ENCODE measurements around the gene MYH13.

DNA sequence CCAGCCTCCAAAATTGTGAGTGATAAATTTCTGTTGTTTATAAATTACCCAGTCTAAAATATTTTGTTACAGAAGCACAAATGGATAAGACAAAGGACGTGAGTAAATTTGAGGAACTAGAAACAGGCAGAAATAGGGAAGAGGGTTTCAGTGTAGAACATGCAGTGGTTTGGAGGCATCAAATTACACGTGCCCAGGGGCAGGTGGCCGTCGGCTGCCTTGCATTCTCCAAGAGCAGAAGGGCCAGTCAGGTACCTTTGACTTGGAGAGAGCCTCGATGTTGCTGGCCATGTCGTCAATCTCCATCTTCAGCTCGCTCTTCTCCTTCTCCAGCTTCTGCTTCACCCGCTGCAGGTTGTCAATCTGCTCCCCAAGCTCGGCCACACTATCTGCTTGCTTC lies 54.3 kb downstream of the MYH13 start:
- TF ChIP-seq, protein P1, sequence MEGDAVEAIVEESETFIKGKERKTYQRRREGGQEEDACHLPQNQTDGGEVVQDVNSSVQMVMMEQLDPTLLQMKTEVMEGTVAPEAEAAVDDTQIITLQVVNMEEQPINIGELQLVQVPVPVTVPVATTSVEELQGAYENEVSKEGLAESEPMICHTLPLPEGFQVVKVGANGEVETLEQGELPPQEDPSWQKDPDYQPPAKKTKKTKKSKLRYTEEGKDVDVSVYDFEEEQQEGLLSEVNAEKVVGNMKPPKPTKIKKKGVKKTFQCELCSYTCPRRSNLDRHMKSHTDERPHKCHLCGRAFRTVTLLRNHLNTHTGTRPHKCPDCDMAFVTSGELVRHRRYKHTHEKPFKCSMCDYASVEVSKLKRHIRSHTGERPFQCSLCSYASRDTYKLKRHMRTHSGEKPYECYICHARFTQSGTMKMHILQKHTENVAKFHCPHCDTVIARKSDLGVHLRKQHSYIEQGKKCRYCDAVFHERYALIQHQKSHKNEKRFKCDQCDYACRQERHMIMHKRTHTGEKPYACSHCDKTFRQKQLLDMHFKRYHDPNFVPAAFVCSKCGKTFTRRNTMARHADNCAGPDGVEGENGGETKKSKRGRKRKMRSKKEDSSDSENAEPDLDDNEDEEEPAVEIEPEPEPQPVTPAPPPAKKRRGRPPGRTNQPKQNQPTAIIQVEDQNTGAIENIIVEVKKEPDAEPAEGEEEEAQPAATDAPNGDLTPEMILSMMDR (IDR thresholded peaks at IDR 0.05): no peak
- no peak for TF ChIP-seq EZH2 (IDR thresholded peaks at IDR 0.05)

All from neural progenitor cell (in vitro differentiated cells).